Lung (tissue), 12 donors: Measurements from ENCODE around the gene KLLN. TPM values are rescaled to one million over a fixed set of nuclear protein-coding genes. Genes with fewer than 3 reads are reported as not detected.

Experiments used
- ATAC-seq: fragments of 200-7000 bp; cut with Tn5 transposase; one replicate; pipeline ENCODE4 v1.9.1; 2020; ENCODE audit warnings: moderate number of reproducible peaks; ENCODE audit not compliant: insufficient read depth, low FRiP score
- DNase-seq, 3 donors: peaks; one replicate each; pipeline ENCODE4 v3.0.0-alpha.2; 2013 to 2017
- H3K27ac ChIP-seq, 2 donors: one replicate each; pipeline ENCODE4 v1.5.1; 2013; ENCODE audit warnings: mild to moderate bottlenecking in 2 of 2, moderate library complexity in 2 of 2, control low read depth in 1 of 2, inconsistent platforms in 1 of 2, low read depth in 1 of 2, low read length in 1 of 2
- H3K27me3 ChIP-seq, 3 donors: one replicate each; pipeline ENCODE4 v1.5.1; 2013; ENCODE audit warnings: low read length in 2 of 3; ENCODE audit not compliant: control insufficient read depth in 3 of 3, insufficient read depth in 3 of 3
- H3K36me3 ChIP-seq, 4 donors: one replicate each; pipeline ENCODE4 v1.5.1; 2013; ENCODE audit warnings: low read length in 4 of 4, mild to moderate bottlenecking in 1 of 4, moderate library complexity in 1 of 4; ENCODE audit not compliant: control insufficient read depth in 4 of 4, insufficient read depth in 4 of 4
- H3K4me1 ChIP-seq, 5 donors: one replicate each; pipeline ENCODE4 v1.5.1; 2013; ENCODE audit warnings: low read length in 5 of 5, mild to moderate bottlenecking in 2 of 5, moderate library complexity in 1 of 5; ENCODE audit not compliant: control insufficient read depth in 5 of 5, insufficient read depth in 5 of 5
- H3K4me3 ChIP-seq: one replicate; pipeline ENCODE4 v1.5.1; 2013; ENCODE audit warnings: mild to moderate bottlenecking, control low read depth, moderate library complexity
- H3K9ac ChIP-seq, 2 donors: one replicate each; pipeline ENCODE4 v1.5.1; 2013; ENCODE audit warnings: low read length in 2 of 2, control low read depth in 1 of 2; ENCODE audit not compliant: insufficient read depth in 1 of 2
- H3K9me3 ChIP-seq, 4 donors: one replicate each; pipeline ENCODE4 v1.5.1; 2013; ENCODE audit warnings: low read length in 3 of 4, mild to moderate bottlenecking in 1 of 4, moderate library complexity in 1 of 4; ENCODE audit not compliant: control insufficient read depth in 4 of 4, insufficient read depth in 3 of 4
- WGBS, 2 donors: extraction: QIAGEN DNeasy Blood & Tissue Kit; methylation state at CpG; one replicate each; pipeline ENCODE4 v1.1.7; 2013; 5-methylcytosine and 5-hydroxymethylcytosine counted together
- polyA plus RNA-seq, 2 donors: library from polyadenylated mRNA; stranded (reverse); fragments of 200-250 nt; gene quantifications; one replicate each; pipeline ENCODE4 v1.2.1, GENCODE V29; 2013
- total RNA-seq, 2 donors: library from RNA; depleted of rRNA in 1 of 2; stranded (reverse); fragments of >200 nt in 1 of 2; gene quantifications; one replicate each; pipeline ENCODE4 v1.2.1, GENCODE V29; 2014 to 2021
- TF ChIP-seq, protein P1 (sequence below): IDR thresholded peaks from 2 replicates; pipeline ENCODE4 v1.5.1; 2012; ENCODE audit warnings: mild to moderate bottlenecking; ENCODE audit errors: control extremely low read depth, extremely low read depth
- donor health status: control.
- donor health status: control.
- donor health status: Bipolar disorder and iron deficiency.
- donor health status: healthy.
- donor health status: DM: yes; HTN: yes; CAD: no.

Gene KLLN
- total and polyA plus RNA-seq, 4 donors, result 0.14 to 1.5 (median 0.86) TPM

DNA sequence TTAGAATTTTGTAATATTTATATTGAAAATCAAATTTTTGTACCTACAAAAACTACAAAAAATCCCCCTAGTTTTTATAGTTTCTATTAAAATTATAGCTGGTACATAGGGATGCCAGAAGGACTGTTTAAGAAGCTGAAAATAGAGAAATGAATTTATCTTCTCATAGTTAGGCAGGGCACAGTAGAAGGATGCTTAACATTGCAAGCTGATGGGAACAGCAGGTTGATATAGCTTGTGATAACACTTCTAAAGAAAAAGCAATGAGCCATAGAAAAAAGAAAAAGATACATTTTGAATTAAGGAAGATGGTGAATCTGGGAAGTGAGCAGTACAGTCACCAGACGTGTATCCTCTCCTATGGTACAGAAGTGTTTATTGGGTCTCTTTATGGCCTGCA, 32.1 kb upstream of the KLLN start:
- ATAC-seq (no peak), DNase-seq (no peak)
- WGBS, 2 donors, result 65 to 77% methylated on average over 1 of the region's 1 CpG
- no peaks in the 10 kb centered on the region for H3K27me3 ChIP-seq
- peaks cover 1 to 19% (median 6%) of the 10 kb centered on the region in 4 donors for H3K36me3 ChIP-seq
- peaks cover 0 to 14% (median 0%) of the 10 kb centered on the region in 5 donors for H3K4me1 ChIP-seq
- H3K9me3 ChIP-seq, result no peaks in the 10 kb centered on the region
- TF ChIP-seq, protein P1, sequence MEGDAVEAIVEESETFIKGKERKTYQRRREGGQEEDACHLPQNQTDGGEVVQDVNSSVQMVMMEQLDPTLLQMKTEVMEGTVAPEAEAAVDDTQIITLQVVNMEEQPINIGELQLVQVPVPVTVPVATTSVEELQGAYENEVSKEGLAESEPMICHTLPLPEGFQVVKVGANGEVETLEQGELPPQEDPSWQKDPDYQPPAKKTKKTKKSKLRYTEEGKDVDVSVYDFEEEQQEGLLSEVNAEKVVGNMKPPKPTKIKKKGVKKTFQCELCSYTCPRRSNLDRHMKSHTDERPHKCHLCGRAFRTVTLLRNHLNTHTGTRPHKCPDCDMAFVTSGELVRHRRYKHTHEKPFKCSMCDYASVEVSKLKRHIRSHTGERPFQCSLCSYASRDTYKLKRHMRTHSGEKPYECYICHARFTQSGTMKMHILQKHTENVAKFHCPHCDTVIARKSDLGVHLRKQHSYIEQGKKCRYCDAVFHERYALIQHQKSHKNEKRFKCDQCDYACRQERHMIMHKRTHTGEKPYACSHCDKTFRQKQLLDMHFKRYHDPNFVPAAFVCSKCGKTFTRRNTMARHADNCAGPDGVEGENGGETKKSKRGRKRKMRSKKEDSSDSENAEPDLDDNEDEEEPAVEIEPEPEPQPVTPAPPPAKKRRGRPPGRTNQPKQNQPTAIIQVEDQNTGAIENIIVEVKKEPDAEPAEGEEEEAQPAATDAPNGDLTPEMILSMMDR, result no peak
- H3K4me3 ChIP-seq, result no peak overlapping the region
- H3K27ac ChIP-seq, result no peak overlapping the region
- H3K9ac ChIP-seq, result no peak overlapping the region

DNA sequence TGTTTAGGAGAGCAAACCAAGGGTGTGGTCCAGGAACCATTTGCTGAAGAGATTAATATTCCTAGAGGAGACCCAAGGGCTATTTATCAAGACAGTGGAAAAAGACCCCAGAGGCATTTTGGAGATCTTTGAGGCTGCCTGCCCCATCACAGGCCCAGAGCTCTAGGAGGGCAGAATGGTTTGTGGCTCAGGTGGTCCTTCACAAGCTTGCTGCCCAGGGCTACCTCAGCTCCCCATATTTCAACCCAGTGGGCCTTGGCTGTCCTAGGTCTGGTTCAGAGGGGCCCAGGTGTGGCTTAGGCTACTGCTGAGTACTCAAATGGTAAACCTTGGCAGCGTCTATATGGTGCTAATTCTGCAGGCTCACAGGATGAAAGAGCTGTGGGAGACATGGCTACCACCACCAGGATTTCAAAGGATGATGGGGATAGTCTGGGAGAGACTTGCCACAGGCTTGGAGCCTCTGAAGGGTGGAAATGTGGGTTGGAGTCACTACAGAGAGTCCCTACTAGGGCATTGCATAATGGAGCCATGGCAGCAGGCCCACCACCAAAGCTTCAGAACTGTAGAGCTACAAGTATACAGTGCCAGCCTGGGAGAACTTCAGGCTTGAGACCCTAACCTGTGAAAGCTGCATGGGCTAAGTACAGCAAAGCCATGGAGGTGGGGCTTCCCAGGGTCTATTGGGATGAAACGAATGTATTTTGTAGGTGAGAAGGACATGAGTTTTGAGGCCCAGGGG, 24.4 kb upstream of the KLLN start:
- peaks cover 0 to 7% (median 0%) of the 10 kb centered on the region in 5 donors for H3K4me1 ChIP-seq
- no peak overlapping the region for H3K27ac ChIP-seq
- 94 to 98% methylated on average over 2 of the region's 2 CpGs for WGBS, 2 donors
- H3K27me3 ChIP-seq, result no peaks in the 10 kb centered on the region
- H3K9me3 ChIP-seq, result peaks cover 0 to 3% (median 0%) of the 10 kb centered on the region in 4 donors
- TF ChIP-seq, protein P1, result no peak
- no peak overlapping the region for H3K4me3 ChIP-seq
- peaks cover 5 to 31% (median 14%) of the 10 kb centered on the region in 4 donors for H3K36me3 ChIP-seq
- DNase-seq, result no peak
- no peak overlapping the region for H3K9ac ChIP-seq
- ATAC-seq, result no peak

DNA sequence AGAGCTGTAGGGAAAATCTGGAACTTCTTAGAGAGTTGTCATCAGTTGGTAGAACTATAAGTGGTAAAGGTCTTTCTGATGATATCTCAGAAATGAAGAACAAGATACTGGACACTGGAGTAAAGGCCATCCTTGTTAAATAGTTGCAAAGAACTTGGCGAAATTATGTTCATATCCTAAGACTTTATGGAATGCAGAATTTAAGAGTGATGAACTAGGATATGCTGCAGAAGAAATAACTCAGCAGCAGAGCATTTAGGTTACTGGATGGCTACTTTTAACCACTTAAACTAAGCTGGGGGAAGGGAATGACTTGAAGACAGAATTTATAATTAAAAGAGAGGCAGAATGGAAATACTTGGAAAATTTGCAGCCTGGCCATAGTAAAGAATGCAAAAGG, 23.8 kb upstream of the KLLN start:
- Histone ChIP-seq H3K27ac (no peak overlapping the region), H3K36me3 (peaks cover 5 to 31% (median 14%) of the 10 kb centered on the region in 4 donors), H3K4me3 (no peak overlapping the region), H3K4me1 (peaks cover 0 to 5% (median 0%) of the 10 kb centered on the region in 5 donors), H3K27me3 (no peaks in the 10 kb centered on the region), H3K9ac (no peak overlapping the region), H3K9me3 (peaks cover 0 to 3% (median 0%) of the 10 kb centered on the region in 4 donors)
- 94 to 100% methylated on average over 1 of the region's 1 CpG for WGBS, 2 donors
- TF ChIP-seq, protein P1, result no peak
- DNase-seq (no peak), ATAC-seq (no peak)
